ENCODE results near the gene CRACR2A. TPM values are rescaled to one million over a fixed set of nuclear protein-coding genes. Genes with fewer than 3 reads are reported as not detected.

Gene CRACR2A
- total RNA-seq, 1 experiment from 2014 or later: not detected

DNA sequence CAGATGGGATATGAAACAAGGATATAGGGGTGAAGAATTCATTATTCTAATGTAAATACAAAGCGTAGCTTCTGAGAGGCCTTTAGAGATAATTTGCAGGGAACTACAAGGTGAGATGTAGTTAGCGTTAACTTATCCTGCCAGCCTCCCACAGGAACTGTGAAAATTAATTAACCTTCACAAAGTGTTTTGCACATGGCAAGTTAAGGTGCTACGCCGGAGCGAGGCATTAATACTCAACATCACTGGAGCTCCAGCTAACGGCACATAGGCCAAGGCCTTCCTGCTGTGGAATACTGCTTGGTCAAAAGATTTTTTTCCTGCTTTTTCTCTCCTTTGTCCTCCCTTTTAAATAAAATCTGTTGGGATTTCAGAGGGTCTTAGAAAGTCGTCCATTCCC lies 86.5 kb downstream of the CRACR2A start:
- Mint-ChIP-seq H3K4me1 (ENCODE audit: insufficient read depth, unreplicated experiment) (peaks cover 6% of the 10 kb centered on the region), H3K27me3 (ENCODE audit: insufficient read depth, unreplicated experiment) (no peaks in the 10 kb centered on the region), H3K9me3 (ENCODE audit: unreplicated experiment) (no peaks in the 10 kb centered on the region), H3K27ac (ENCODE audit: low read depth, unreplicated experiment) (no peak overlapping the region), H3K36me3 (ENCODE audit: insufficient read depth, unreplicated experiment) (no peaks in the 10 kb centered on the region), H3K4me3 (ENCODE audit: unreplicated experiment) (no peak overlapping the region)
- TF ChIP-seq, protein P1, sequence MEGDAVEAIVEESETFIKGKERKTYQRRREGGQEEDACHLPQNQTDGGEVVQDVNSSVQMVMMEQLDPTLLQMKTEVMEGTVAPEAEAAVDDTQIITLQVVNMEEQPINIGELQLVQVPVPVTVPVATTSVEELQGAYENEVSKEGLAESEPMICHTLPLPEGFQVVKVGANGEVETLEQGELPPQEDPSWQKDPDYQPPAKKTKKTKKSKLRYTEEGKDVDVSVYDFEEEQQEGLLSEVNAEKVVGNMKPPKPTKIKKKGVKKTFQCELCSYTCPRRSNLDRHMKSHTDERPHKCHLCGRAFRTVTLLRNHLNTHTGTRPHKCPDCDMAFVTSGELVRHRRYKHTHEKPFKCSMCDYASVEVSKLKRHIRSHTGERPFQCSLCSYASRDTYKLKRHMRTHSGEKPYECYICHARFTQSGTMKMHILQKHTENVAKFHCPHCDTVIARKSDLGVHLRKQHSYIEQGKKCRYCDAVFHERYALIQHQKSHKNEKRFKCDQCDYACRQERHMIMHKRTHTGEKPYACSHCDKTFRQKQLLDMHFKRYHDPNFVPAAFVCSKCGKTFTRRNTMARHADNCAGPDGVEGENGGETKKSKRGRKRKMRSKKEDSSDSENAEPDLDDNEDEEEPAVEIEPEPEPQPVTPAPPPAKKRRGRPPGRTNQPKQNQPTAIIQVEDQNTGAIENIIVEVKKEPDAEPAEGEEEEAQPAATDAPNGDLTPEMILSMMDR (IDR thresholded peaks at IDR 0.05; ENCODE audit: unreplicated experiment): no peak
- no peak for DNase-seq (ENCODE audit: unreplicated experiment)
- ChIA-PET POLR2A (interaction anchor here (0.8 kb wide), 1 partner anchor 156 kb away, joined by 3 read pairs; no protein-coding TSS in a partner anchor), CTCF (interaction anchor here (0.6 to 2.4 kb wide), 4 partner anchors 15 to 418 kb away, joined by 3 to 12 read pairs (median 6); no protein-coding TSS in a partner anchor)
- intact Hi-C loops (cut with micrococcal nuclease): no loop called here
- no TSS peak for BruUV-seq (replicated peaks)

DNA sequence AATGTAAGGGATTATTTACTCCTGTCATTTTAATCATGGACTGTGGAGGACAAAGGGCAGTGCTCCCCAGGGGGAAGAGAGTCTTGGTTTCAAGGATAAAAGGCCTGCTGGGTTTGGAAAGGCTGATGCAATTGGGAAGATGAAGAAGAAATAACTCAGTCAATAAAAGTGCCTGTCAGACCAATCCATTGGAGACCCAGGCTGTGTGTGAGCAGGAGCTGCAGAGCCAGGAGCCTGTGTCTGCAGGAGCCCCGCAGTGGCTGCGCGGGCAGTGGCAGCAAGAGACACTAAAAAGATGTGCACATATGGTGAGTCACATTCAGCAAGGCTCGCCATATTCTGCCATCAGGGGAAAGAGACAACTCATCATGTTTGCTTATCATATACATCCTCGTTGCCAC lies 90.4 kb downstream of the CRACR2A start:
- no peaks in the 10 kb centered on the region for H3K9me3 Mint-ChIP-seq (ENCODE audit: unreplicated experiment)
- intact Hi-C loops (cut with micrococcal nuclease): no loop called here
- no peaks in the 10 kb centered on the region for H3K4me1 Mint-ChIP-seq (ENCODE audit: insufficient read depth, unreplicated experiment)
- POLR2A ChIA-PET: no interaction called here
- H3K27ac Mint-ChIP-seq (ENCODE audit: low read depth, unreplicated experiment): no peak overlapping the region
- no peaks in the 10 kb centered on the region for H3K36me3 Mint-ChIP-seq (ENCODE audit: insufficient read depth, unreplicated experiment)
- peak; percentile 17 for DNase-seq (ENCODE audit: unreplicated experiment)
- CTCF ChIA-PET: interaction anchor here (1.0 kb wide), 1 partner anchor 12 kb away, joined by 3 read pairs; no protein-coding TSS in a partner anchor
- no TSS peak for BruUV-seq (replicated peaks)
- TF ChIP-seq, protein P1 (IDR thresholded peaks at IDR 0.05; ENCODE audit: unreplicated experiment): no peak
- no peaks in the 10 kb centered on the region for H3K27me3 Mint-ChIP-seq (ENCODE audit: insufficient read depth, unreplicated experiment)
- H3K4me3 Mint-ChIP-seq (ENCODE audit: unreplicated experiment): no peak overlapping the region

DNA sequence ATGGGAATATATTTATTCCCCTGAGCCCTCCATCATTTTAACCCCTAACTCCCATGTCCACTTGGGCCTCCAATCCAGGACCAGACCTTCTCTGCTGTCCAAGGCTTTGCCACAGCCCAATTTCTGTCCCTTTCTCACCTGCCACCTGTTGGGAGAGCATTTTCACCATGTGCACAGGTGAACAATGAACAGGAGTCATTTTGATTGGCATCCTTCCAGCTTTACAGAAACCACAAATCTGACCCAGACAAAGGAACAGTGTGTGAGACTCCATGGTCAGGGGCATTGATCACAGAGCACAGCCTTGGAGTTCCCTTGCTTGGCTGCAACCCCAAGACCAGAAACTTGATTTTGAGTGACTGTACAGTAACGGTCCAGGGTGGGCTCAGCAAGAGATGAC lies 91.9 kb downstream of the CRACR2A start:
- Mint-ChIP-seq H3K36me3 (ENCODE audit: insufficient read depth, unreplicated experiment) (no peaks in the 10 kb centered on the region), H3K27ac (ENCODE audit: low read depth, unreplicated experiment) (no peak overlapping the region), H3K4me1 (ENCODE audit: insufficient read depth, unreplicated experiment) (no peaks in the 10 kb centered on the region), H3K9me3 (ENCODE audit: unreplicated experiment) (no peaks in the 10 kb centered on the region), H3K4me3 (ENCODE audit: unreplicated experiment) (no peak overlapping the region), H3K27me3 (ENCODE audit: insufficient read depth, unreplicated experiment) (no peaks in the 10 kb centered on the region)
- TF ChIP-seq, protein P1 (IDR thresholded peaks at IDR 0.05; ENCODE audit: unreplicated experiment): no peak
- BruUV-seq (replicated peaks): no TSS peak
- peak; percentile 33 for DNase-seq (ENCODE audit: unreplicated experiment)
- intact Hi-C loops (cut with micrococcal nuclease): no loop called here
- ChIA-PET POLR2A (no interaction called here), CTCF (interaction anchor here (0.7 kb wide), 1 partner anchor 13 kb away, joined by 3 read pairs; no protein-coding TSS in a partner anchor)

DNA sequence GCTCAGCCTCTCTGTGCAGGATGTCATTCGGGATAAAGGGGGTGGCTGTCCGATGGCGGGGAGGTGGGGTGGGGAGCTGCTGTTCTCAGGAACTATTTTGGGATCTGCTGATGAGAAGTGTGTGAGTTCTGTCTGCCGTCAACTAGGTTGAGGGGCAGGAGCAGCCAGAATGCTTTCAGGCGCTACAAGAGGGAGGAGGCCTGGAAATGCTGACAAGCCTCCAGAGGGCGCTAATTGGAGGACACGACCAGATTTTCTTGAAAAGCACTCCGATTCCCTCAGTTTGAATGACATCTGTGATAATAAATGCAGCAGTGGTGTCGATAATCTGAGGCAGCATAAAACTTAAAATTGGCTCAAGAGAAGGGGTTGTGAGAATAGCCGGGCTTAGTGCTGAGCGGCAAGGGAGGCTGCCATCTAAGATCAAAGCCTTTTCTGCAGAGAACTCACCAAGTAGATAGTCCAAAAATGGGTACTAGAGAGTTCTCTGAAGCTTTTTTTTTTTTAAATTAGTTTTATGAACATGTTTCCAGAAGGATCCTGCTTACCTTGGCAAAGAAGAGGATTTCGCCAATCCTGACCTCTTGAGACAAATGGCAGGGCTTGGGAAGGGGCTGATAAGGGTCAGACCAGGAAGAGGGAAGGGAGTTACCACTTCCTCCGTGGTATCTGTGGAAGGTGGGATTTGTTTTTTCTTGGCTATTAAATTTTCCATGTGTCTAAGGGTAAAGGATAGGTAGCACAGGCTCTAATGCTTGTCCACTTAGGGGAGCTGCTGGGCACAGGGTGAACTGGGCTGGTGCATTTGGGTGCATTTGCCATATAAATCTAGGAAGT lies 94.4 kb downstream of the CRACR2A start:
- ChIA-PET CTCF (interaction anchor here (0.5 to 1.3 kb wide), 5 partner anchors 118 to 534 kb away, joined by 3 to 9 read pairs (median 4); no protein-coding TSS in a partner anchor), POLR2A (no interaction called here)
- no TSS peak for BruUV-seq (replicated peaks)
- TF ChIP-seq, protein P1 (IDR thresholded peaks at IDR 0.05; ENCODE audit: unreplicated experiment): peak; percentile 40
- intact Hi-C loops (cut with micrococcal nuclease): no loop called here
- Mint-ChIP-seq H3K9me3 (ENCODE audit: unreplicated experiment) (no peaks in the 10 kb centered on the region), H3K27ac (ENCODE audit: low read depth, unreplicated experiment) (no peak overlapping the region), H3K4me3 (ENCODE audit: unreplicated experiment) (no peak overlapping the region), H3K27me3 (ENCODE audit: insufficient read depth, unreplicated experiment) (no peaks in the 10 kb centered on the region), H3K4me1 (ENCODE audit: insufficient read depth, unreplicated experiment) (no peaks in the 10 kb centered on the region), H3K36me3 (ENCODE audit: insufficient read depth, unreplicated experiment) (no peaks in the 10 kb centered on the region)
- peak; percentile 48 for DNase-seq (ENCODE audit: unreplicated experiment)

All from MCF 10A (cell line).